ENCODE results near the gene RNF169. TPM values are rescaled to one million over a fixed set of nuclear protein-coding genes. Genes with fewer than 3 reads are reported as not detected.

RNF169 gene
- total RNA-seq, 2 donors from 2014 or later = 12.4 to 13.2 TPM

DNA sequence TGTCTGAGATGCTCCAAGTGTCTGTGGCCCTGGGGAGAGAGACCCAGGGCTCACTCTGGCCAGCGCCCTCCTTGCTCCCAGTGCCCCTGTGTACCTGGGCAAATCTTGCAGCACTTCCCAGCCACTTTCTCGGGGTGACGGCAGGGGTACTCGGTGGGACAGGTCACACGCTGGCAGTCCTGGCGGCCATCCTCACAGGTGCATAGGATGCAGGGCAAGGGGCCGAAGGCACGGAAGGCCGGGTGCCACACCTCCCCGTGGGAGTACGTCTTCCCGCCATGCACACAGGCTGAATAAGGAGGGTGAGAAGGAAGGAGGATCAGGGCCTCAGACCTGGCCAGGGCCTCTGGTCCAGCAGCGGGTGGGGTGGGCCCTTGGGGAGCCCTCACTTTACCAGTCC, 45.4 kb upstream of the RNF169 start:
- Histone ChIP-seq H3K4me3 (no peak overlapping the region), H3K9me3 (no peaks in the 10 kb centered on the region), H3K36me3 (no peaks in the 10 kb centered on the region), H3K27me3 (no peaks in the 10 kb centered on the region), H3K27ac (no peak overlapping the region), H3K9ac (ENCODE audit: low read depth in 2 of 2, low read length in 2 of 2) (no peak overlapping the region), H3K4me1 (no peaks in the 10 kb centered on the region)
- intact Hi-C loops (cut with DNase I) = no loop called here
- no peak for DNase-seq
- TF ChIP-seq, protein P1, sequence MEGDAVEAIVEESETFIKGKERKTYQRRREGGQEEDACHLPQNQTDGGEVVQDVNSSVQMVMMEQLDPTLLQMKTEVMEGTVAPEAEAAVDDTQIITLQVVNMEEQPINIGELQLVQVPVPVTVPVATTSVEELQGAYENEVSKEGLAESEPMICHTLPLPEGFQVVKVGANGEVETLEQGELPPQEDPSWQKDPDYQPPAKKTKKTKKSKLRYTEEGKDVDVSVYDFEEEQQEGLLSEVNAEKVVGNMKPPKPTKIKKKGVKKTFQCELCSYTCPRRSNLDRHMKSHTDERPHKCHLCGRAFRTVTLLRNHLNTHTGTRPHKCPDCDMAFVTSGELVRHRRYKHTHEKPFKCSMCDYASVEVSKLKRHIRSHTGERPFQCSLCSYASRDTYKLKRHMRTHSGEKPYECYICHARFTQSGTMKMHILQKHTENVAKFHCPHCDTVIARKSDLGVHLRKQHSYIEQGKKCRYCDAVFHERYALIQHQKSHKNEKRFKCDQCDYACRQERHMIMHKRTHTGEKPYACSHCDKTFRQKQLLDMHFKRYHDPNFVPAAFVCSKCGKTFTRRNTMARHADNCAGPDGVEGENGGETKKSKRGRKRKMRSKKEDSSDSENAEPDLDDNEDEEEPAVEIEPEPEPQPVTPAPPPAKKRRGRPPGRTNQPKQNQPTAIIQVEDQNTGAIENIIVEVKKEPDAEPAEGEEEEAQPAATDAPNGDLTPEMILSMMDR (IDR thresholded peaks at IDR 0.05) = no peak

DNA sequence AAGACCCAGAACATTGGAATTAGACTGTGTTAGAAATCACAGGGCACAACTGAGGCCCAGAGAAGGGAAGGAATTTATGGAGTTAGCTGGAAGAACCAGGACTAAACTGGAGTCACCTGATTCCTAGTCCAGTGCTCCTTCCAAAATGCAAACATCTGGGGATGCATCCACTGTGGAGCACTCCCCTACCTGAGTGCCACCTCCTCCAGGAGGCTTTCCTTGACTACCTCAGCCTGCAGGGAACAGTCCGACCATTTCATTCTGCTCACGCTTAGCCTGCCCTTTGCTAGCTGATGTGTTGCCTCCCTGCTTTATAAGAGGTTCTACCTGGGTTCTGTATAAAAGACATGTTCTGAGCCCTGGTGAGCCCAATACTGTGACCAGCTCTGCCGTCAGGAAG, 41.5 kb upstream of the RNF169 start:
- DNase-seq = no peak
- Histone ChIP-seq H3K27ac (no peak overlapping the region), H3K9me3 (no peaks in the 10 kb centered on the region), H3K4me3 (no peak overlapping the region), H3K4me1 (no peaks in the 10 kb centered on the region), H3K9ac (ENCODE audit: low read depth in 2 of 2, low read length in 2 of 2) (no peak overlapping the region), H3K36me3 (no peaks in the 10 kb centered on the region), H3K27me3 (no peaks in the 10 kb centered on the region)
- TF ChIP-seq, protein P1 (IDR thresholded peaks at IDR 0.05) = no peak
- intact Hi-C loops (cut with DNase I) = no loop called here

DNA sequence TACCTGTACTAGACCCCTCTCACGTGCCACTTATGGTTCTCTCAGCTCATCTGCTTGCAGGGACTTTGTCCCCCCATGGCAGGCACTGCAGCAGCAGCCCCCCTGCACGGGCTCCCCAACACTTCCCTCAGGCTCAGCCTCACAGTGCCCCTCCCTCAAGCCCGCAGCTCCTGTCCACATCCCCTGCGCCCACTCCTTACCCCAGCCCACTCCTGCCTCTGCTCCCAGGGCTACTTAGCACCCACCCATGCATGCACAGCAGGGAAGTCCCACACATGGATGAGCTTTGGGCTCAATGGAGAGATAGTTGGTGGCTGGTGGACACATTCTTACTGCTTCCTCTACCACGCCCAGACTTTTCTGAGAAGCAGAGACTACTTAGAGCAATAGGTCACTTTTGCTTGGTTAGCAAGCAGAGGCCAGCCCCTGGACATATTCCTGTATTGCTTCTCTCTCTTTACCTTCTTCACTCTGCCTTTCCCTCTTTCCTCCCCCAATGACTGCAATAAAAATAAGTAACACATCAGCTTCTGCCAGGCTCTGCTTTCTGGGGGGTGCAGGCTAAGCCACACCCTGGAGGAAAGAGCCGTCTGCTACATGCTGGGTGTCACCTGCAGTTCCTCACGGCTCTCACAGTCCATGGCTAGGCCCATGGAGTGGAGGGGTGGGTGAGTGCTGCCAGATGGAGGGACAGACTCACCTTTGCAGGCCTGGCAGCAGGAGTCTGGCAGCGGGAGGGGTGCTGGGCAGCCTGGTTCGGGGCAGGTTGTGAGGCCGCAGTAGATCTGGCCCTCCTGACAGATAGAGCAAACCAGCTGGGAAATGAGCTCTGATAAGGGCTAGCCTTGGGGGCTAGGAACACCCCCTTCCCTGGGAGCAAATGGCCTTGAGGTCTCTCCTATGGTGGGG, 40.8 kb upstream of the RNF169 start:
- Histone ChIP-seq H3K27me3 (no peaks in the 10 kb centered on the region), H3K36me3 (no peaks in the 10 kb centered on the region), H3K4me3 (no peak overlapping the region), H3K4me1 (no peaks in the 10 kb centered on the region), H3K9me3 (no peaks in the 10 kb centered on the region), H3K9ac (ENCODE audit: low read depth in 2 of 2, low read length in 2 of 2) (no peak overlapping the region), H3K27ac (no peak overlapping the region)
- intact Hi-C loops (cut with DNase I) = no loop called here
- DNase-seq = no peak
- TF ChIP-seq, protein P1 (IDR thresholded peaks at IDR 0.05) = no peak

- H3K9ac ChIP-seq (ENCODE audit: low read depth in 2 of 2, low read length in 2 of 2) = no peak overlapping the region
- H3K36me3 ChIP-seq = no peaks in the 10 kb centered on the region
- intact Hi-C loops (cut with DNase I) = no loop called here
- H3K9me3 ChIP-seq = no peaks in the 10 kb centered on the region
- H3K4me3 ChIP-seq = no peak overlapping the region
- no peaks in the 10 kb centered on the region for H3K4me1 ChIP-seq
- no peaks in the 10 kb centered on the region for H3K27me3 ChIP-seq
- no peak overlapping the region for H3K27ac ChIP-seq
- no peak for DNase-seq
- TF ChIP-seq, protein P1 (IDR thresholded peaks at IDR 0.05) = no peak
Observed at GRCh38 chr11:74709175-74709574, 39.5 kb upstream of the RNF169 start.

- H3K9me3 ChIP-seq = no peaks in the 10 kb centered on the region
- intact Hi-C loops (cut with DNase I) = no loop called here
- H3K4me3 ChIP-seq = no peak overlapping the region
- no peaks in the 10 kb centered on the region for H3K27me3 ChIP-seq
- no peak overlapping the region for H3K9ac ChIP-seq (ENCODE audit: low read depth in 2 of 2, low read length in 2 of 2)
- no peak overlapping the region for H3K27ac ChIP-seq
- TF ChIP-seq, protein P1 (IDR thresholded peaks at IDR 0.05) = no peak
- no peak for DNase-seq
- H3K36me3 ChIP-seq = no peaks in the 10 kb centered on the region
- no peaks in the 10 kb centered on the region for H3K4me1 ChIP-seq
Observed at GRCh38 chr11:74710281-74710938, 38.2 kb upstream of the RNF169 start.
